Measurements from ENCODE around the gene LAGE3.
"Not testable (repeated sequence)": the region's sequence is repeated elsewhere in the genome, so short reads cannot be mapped to it uniquely, and the experiment has no call there.

The LAGE3 gene

GRCh38 chrX:154502098-154502497 is 23.0 kb upstream of the LAGE3 start:
- DNase-seq (ENCODE audit: low read depth, low spot score): no peak
- no peak for TF ChIP-seq CTCF (IDR thresholded peaks at IDR 0.05; ENCODE audit: low read depth, low read length)
- H3K4me3 ChIP-seq (ENCODE audit: low read depth, low read length): no peak overlapping the region
- in situ Hi-C loops (cut with HindIII; ENCODE audit: low sequenced_read_pairs): no loop called here

- DNase-seq (ENCODE audit: low read depth, low spot score); H3K4me3 ChIP-seq (ENCODE audit: low read depth, low read length); in situ Hi-C loops (cut with HindIII; ENCODE audit: low sequenced_read_pairs): not testable (repeated sequence)
Observed at GRCh38 chrX:154501423-154501822, 22.3 kb upstream of the LAGE3 start.

GRCh38 chrX:154496591-154497137 is 17.6 kb upstream of the LAGE3 start:
- in situ Hi-C loops (cut with HindIII; ENCODE audit: low sequenced_read_pairs); DNase-seq (ENCODE audit: low read depth, low spot score); H3K4me3 ChIP-seq (ENCODE audit: low read depth, low read length): not testable (repeated sequence)

GRCh38 chrX:154495472-154495922 is 16.4 kb upstream of the LAGE3 start:
- no peak overlapping the region for H3K4me3 ChIP-seq (ENCODE audit: low read depth, low read length)
- no peak for TF ChIP-seq CTCF (IDR thresholded peaks at IDR 0.05; ENCODE audit: low read depth, low read length)
- in situ Hi-C loops (cut with HindIII; ENCODE audit: low sequenced_read_pairs): no loop called here
- no peak for DNase-seq (ENCODE audit: low read depth, low spot score)

DNA sequence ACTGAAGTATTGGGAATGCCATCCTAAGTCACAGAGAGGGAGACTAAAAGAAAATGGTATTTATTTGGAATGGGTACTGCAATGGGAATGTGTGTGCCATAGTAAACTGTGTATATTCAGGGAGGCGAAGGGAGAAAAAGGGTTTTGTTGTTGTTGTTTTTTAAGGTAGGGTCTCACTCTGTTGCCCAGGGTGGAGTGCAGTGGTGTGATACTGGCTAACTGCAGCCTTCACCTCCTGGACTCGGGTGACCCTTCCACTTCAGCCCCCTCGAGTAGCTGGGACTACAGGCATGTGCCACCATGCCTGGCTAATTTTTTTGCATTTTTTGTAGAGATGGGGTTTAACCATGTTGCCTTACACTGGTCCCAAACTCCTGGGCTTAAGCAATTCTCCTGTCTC is 15.6 kb upstream of the LAGE3 start:
- DNase-seq (ENCODE audit: low read depth, low spot score): no peak
- no peak for TF ChIP-seq CTCF (IDR thresholded peaks at IDR 0.05; ENCODE audit: low read depth, low read length)
- in situ Hi-C loops (cut with HindIII; ENCODE audit: low sequenced_read_pairs): no loop called here
- H3K4me3 ChIP-seq (ENCODE audit: low read depth, low read length): no peak overlapping the region

- TF ChIP-seq CTCF (IDR thresholded peaks at IDR 0.05; ENCODE audit: low read depth, low read length): no peak
- in situ Hi-C loops (cut with HindIII; ENCODE audit: low sequenced_read_pairs): no loop called here
- H3K4me3 ChIP-seq (ENCODE audit: low read depth, low read length): peak within 1 kb of the TSS; percentile 64
- DNase-seq (ENCODE audit: low read depth, low spot score): peak; percentile 95
Observed at GRCh38 chrX:154490414-154491083, 11.5 kb upstream of the LAGE3 start, which contains the start of gene SLC10A3. TSS of gene SLC10A3 (minus strand) at chrX:154490629. CDS start at chrX:154488940, 1,689 bp downstream.

DNA sequence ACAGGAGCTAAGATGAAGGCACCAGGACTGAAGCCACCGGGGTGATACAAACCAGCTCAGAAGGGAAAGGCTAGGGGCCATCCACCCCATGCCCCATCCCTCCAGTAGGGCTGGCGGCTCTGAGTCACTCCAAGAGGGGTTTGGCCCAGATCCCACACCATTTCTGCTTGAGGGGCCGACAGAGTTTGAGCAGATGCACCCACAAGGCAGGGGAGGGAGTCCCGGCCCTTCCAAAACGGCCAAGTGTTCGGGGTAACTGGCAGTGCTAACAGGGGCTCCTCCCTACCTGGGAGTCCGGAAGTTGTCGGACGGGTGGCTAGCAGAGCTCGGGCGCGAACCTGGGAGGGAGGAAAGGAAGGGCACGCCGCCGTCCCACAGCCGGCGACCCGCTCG is 10.9 kb upstream of the LAGE3 start:
- peak; percentile 41 for DNase-seq (ENCODE audit: low read depth, low spot score)
- in situ Hi-C loops (cut with HindIII; ENCODE audit: low sequenced_read_pairs): no loop called here

More for the DNA sequence above, 10.9 kb upstream of the LAGE3 start:
- peak overlapping the region; percentile 53 for H3K4me3 ChIP-seq (ENCODE audit: low read depth, low read length)
- no peak for TF ChIP-seq CTCF (IDR thresholded peaks at IDR 0.05; ENCODE audit: low read depth, low read length)

All from astrocyte of the spinal cord (primary cell).